HepG2 (cell line): ENCODE measurements around the gene GAPT. TPM values are rescaled to one million over a fixed set of nuclear protein-coding genes. Genes with fewer than 3 reads are reported as not detected.

Experiments used
- ATAC-seq: fragments of 200-7000 bp; cut with Tn5 transposase; 3 replicates; pipeline ENCODE4 v1.9.1; 2020; ENCODE audit warnings: mild to moderate bottlenecking, moderate library complexity
- BruUV-seq: library from RNA; stranded (reverse); fragments of 400-500 nt; replicated peaks from 2 replicates; lab custom pipeline; 2021; lab: Mats Ljungman, UMichigan
- CTCF ChIA-PET: fragments of 300-600 bp; formaldehyde crosslinking; extraction: SDS; loops from one replicate; lab custom pipeline; 2021; ENCODE audit warnings: low total read pairs, inconsistent platforms, low intra/inter-chr PET ratio; lab: Yijun Ruan, JAX
- POLR2A ChIA-PET: fragments of 350-600 bp; sonication (Branson Sonifier 250); formaldehyde crosslinking; loops from one replicate; lab custom pipeline; 2020; ENCODE audit warnings: antibody characterized with exemption, inconsistent platforms; lab: Yijun Ruan, JAX
- DNase-seq: peaks from one replicate; pipeline ENCODE4 v3.0.0-alpha.2; 2015; ENCODE audit warnings: low spot score
- FAIRE-seq: peaks from 3 replicates; lab custom pipeline; 2011; peaks lifted over from hg19 to GRCh38; lab: Jason Lieb, UNC
- H2AFZ ChIP-seq: one replicate; pipeline ENCODE4 v1.6.1; 2011; ENCODE audit warnings: low read length, inconsistent platforms
- H3K27ac ChIP-seq: fragments of 300-600 bp; 3 replicates; pipeline ENCODE4 v1.8.0; 2011; ENCODE audit warnings: mixed run types, mild to moderate bottlenecking, mixed read lengths, low read length, inconsistent platforms; ENCODE audit not compliant: insufficient read depth; ENCODE audit errors: extremely low read length
- H3K27me3 ChIP-seq, 2 experiments: fragments of 200-600 bp in 1 of 2; 2 replicates in 1 of 2; 3 replicates in 1 of 2; pipeline versions ENCODE4 v1.6.0 to v1.8.0; 2011; ENCODE audit warnings: low read length in 2 of 2, mild to moderate bottlenecking in 2 of 2, moderate library complexity in 2 of 2, inconsistent platforms in 1 of 2; ENCODE audit not compliant: insufficient read depth in 2 of 2, control insufficient read depth in 1 of 2
- H3K36me3 ChIP-seq, 2 experiments: fragments of 200-600 bp in 1 of 2; replicated peaks in 1 of 2; 2 replicates in 1 of 2; 3 replicates in 1 of 2; pipeline versions ENCODE4 v1.5.1 to v1.8.0; 2011; ENCODE audit warnings: low read length in 2 of 2, inconsistent platforms in 1 of 2; ENCODE audit not compliant: insufficient read depth in 2 of 2, control insufficient read depth in 1 of 2
- H3K4me1 ChIP-seq: 2 replicates; pipeline ENCODE4 v1.5.1; 2012; ENCODE audit warnings: low read length, inconsistent platforms; ENCODE audit not compliant: insufficient read depth
- H3K4me2 ChIP-seq: 2 replicates; pipeline ENCODE4 v1.6.0; 2011; ENCODE audit warnings: low read depth, low read length, inconsistent platforms
- H3K4me3 ChIP-seq, 3 experiments: fragments of 200-600 bp in 1 of 3; sonication (generic), shearing (Covaris generic) in 1 of 3; replicated peaks in 1 of 3; 2 replicates each; pipeline ENCODE4 v1.5.1; 2011 to 2016; ENCODE audit warnings: low read length in 3 of 3, inconsistent platforms in 2 of 3, low read depth in 2 of 3, mild to moderate bottlenecking in 2 of 3, control low read depth in 1 of 3, mixed read lengths in 1 of 3; ENCODE audit not compliant: insufficient read depth in 1 of 3
- H3K79me2 ChIP-seq: one replicate; pipeline ENCODE4 v1.6.1; 2011; ENCODE audit warnings: low read length, inconsistent platforms; ENCODE audit not compliant: insufficient read depth
- H3K9ac ChIP-seq: 2 replicates; pipeline ENCODE4 v1.6.0; 2011; ENCODE audit warnings: mild to moderate bottlenecking, low read depth, low read length, inconsistent platforms; ENCODE audit not compliant: insufficient read depth
- H3K9me3 ChIP-seq: 2 replicates; pipeline ENCODE4 v1.5.1; 2012; ENCODE audit warnings: mild to moderate bottlenecking, low read length
- H4K20me1 ChIP-seq: 2 replicates; pipeline ENCODE4 v1.6.0; 2011; ENCODE audit warnings: inconsistent platforms, mild to moderate bottlenecking, low read length, moderate library complexity; ENCODE audit not compliant: insufficient read depth
- CREB1 ChIP-seq, 2 experiments: fragments of 450-650 bp in 1 of 2; IDR thresholded peaks; 2 replicates each; pipeline ENCODE4 v1.6.1; 2016 to 2017; ENCODE audit warnings: control low read depth in 1 of 2, mild to moderate bottlenecking in 1 of 2, missing compliant biosample characterization in 1 of 2, missing genetic modification characterization in 1 of 2
- GTF2F1 ChIP-seq: fragments of 150-350 bp; IDR thresholded peaks from 2 replicates; pipeline ENCODE4 v1.6.1; 2014; ENCODE audit warnings: low read length
- HOXA3 ChIP-seq: sonication (generic); formaldehyde crosslinking; IDR thresholded peaks from 2 replicates; pipeline ENCODE4 v1.5.0; 2020; ENCODE audit warnings: missing genetic modification reagents
- IRX3 ChIP-seq: sonication (generic); formaldehyde crosslinking; IDR thresholded peaks from 2 replicates; pipeline ENCODE4 v1.8.1; 2023; ENCODE audit warnings: mild to moderate bottlenecking, low read depth, missing genetic modification reagents, borderline replicate concordance
- RFX1 ChIP-seq: fragments of 450-650 bp; IDR thresholded peaks from 2 replicates; pipeline ENCODE4 v1.6.1; 2017
- ZNF121 ChIP-seq: sonication (generic); formaldehyde crosslinking; IDR thresholded peaks from 2 replicates; pipeline ENCODE4 v1.5.0; 2020; ENCODE audit warnings: mild to moderate bottlenecking, missing genetic modification reagents
- ZNF562 ChIP-seq: sonication (generic); formaldehyde crosslinking; IDR thresholded peaks from 2 replicates; pipeline ENCODE4 v1.8.0; 2022; ENCODE audit warnings: missing genetic modification reagents, borderline replicate concordance
- ZNF724P ChIP-seq: sonication (generic); formaldehyde crosslinking; IDR thresholded peaks from 2 replicates; pipeline ENCODE4 v1.8.0; 2022; ENCODE audit warnings: missing genetic modification reagents, borderline replicate concordance
- WGBS: methylation state at CpG from one replicate; pipeline ENCODE4 v1.1.6; 2017; ENCODE audit warnings: low lambda C conversion rate; 5-methylcytosine and 5-hydroxymethylcytosine counted together
- in situ Hi-C: cut with HindIII; loops from 2 replicates; pipeline ENCODE4 v1.10.0; 2017; ENCODE audit warnings: low pct_unique_long_range_greater_than_20kb; ENCODE audit not compliant: extremely low pct_ligation_motif_present
- intact Hi-C: fragments of 100-400 bp; cut with micrococcal nuclease; formaldehyde crosslinking; loops from one replicate; pipeline ENCODE4 v1.10.0; 2022; ENCODE audit not compliant: unreplicated experiment
- polyA plus RNA-seq, 8 experiments: library from polyadenylated mRNA; depleted of rRNA in 3 of 8; stranded (reverse) in 7 of 8; unstranded in 1 of 8; fragments of >200 nt; fragmentation: Illumina TruSeq in 4 of 8; extraction: Trizol in 4 of 8; gene quantifications; 2 replicates each; pipeline versions ENCODE4 v1.2.1 to v1.2.3, GENCODE V29; 2011 to 2016; ENCODE audit warnings: low read depth in 4 of 8, missing spikeins in 1 of 8, mixed read lengths in 1 of 8; ENCODE audit not compliant: insufficient read depth in 1 of 8
- total RNA-seq, 5 experiments: library from RNA; depleted of rRNA; stranded (reverse); fragments of >200 nt; fragmentation: Illumina TruSeq; extraction: Trizol; gene quantifications; 2 replicates each; pipeline ENCODE4 v1.2.3, GENCODE V29; 2016; ENCODE audit warnings: low read depth in 1 of 5
- TF ChIP-seq, protein P1 (sequence below): sonication (generic); formaldehyde crosslinking; conservative IDR thresholded peaks from 2 replicates; pipeline ENCODE4 v1.5.0; 2020; ENCODE audit warnings: missing genetic modification reagents
- TF ChIP-seq, protein P2 (sequence below): sonication (generic); formaldehyde crosslinking; IDR thresholded peaks from 2 replicates; pipeline ENCODE4 v1.4.0; 2020; ENCODE audit warnings: mild to moderate bottlenecking, missing genetic modification reagents

GAPT gene
- total and polyA plus RNA-seq, 2 of the 13 experiments (the other 11 are each of a cell fraction or from before 2014, with no cell fraction given), result not detected

- no peak for TF ChIP-seq ZNF562
These were observed 44.0 kb upstream of the GAPT start (continued) for GRCh38 chr5:58447226-58447625.

DNA sequence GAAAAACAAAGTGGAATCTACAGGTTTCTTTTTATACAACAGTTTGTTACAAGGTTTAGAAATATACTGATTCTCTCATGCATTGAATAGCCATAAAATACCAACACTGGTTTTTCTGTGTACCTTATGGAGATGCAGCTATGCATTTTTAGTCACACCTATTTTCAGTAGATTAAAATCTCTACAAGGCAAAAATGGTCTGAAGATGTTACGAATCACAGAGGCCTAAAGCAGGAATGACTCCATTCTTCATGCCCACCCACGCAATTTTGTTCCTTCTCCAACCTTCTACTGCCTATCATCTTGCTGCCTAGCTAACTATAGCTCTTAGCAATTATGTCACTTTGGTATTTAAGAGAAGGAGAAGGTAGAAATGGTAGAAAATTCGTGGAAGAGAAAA, 41.2 kb upstream of the GAPT start:
- Histone ChIP-seq H3K27ac (no peak overlapping the region), H3K36me3 (peaks cover under 1 to 4% of the 10 kb centered on the region in 2 experiments; a peak in 1 of 5 replicates), H3K27me3 (no peaks in the 10 kb centered on the region), H3K4me2 (no peak overlapping the region), H3K4me3 (no peak overlapping the region), H3K79me2 (no peaks in the 10 kb centered on the region), H4K20me1 (no peaks in the 10 kb centered on the region), H3K9me3 (no peaks in the 10 kb centered on the region), H2AFZ (no peak overlapping the region), H3K4me1 (peaks cover 8% of the 10 kb centered on the region; the same call in 1 of the 2 replicates), H3K9ac (no peak overlapping the region)
- DNase-seq, result no peak
- POLR2A ChIA-PET, result no interaction called here
- no peak for TF ChIP-seq IRX3 (CRISPR knock-in tag)
- TF ChIP-seq, protein P1, sequence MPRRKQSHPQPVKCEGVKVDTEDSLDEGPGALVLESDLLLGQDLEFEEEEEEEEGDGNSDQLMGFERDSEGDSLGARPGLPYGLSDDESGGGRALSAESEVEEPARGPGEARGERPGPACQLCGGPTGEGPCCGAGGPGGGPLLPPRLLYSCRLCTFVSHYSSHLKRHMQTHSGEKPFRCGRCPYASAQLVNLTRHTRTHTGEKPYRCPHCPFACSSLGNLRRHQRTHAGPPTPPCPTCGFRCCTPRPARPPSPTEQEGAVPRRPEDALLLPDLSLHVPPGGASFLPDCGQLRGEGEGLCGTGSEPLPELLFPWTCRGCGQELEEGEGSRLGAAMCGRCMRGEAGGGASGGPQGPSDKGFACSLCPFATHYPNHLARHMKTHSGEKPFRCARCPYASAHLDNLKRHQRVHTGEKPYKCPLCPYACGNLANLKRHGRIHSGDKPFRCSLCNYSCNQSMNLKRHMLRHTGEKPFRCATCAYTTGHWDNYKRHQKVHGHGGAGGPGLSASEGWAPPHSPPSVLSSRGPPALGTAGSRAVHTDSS (CRISPR knock-in tag), result no peak
- no peak for TF ChIP-seq ZNF121 (CRISPR knock-in tag)
- TF ChIP-seq RFX1, result no peak
- TF ChIP-seq ZNF724P (CRISPR knock-in tag), result no peak
- TF ChIP-seq GTF2F1, result no peak
- TF ChIP-seq CREB1 (IDR thresholded peaks at IDR 0.05), result no peak
- TF ChIP-seq CREB1 (CRISPR knock-in tag; IDR thresholded peaks at IDR 0.05), result no peak
- TF ChIP-seq, protein P2, sequence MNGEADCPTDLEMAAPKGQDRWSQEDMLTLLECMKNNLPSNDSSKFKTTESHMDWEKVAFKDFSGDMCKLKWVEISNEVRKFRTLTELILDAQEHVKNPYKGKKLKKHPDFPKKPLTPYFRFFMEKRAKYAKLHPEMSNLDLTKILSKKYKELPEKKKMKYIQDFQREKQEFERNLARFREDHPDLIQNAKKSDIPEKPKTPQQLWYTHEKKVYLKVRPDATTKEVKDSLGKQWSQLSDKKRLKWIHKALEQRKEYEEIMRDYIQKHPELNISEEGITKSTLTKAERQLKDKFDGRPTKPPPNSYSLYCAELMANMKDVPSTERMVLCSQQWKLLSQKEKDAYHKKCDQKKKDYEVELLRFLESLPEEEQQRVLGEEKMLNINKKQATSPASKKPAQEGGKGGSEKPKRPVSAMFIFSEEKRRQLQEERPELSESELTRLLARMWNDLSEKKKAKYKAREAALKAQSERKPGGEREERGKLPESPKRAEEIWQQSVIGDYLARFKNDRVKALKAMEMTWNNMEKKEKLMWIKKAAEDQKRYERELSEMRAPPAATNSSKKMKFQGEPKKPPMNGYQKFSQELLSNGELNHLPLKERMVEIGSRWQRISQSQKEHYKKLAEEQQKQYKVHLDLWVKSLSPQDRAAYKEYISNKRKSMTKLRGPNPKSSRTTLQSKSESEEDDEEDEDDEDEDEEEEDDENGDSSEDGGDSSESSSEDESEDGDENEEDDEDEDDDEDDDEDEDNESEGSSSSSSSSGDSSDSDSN, result no peak
- no peak for TF ChIP-seq HOXA3 (CRISPR knock-in tag)
- in situ Hi-C loops (loop anchor here (25.0 kb wide), 1 partner anchor 938 kb away; no protein-coding TSS in a partner anchor), intact Hi-C loops (no loop called here)
- FAIRE-seq, result no peak
- no peak for ATAC-seq
- WGBS, result 30% methylated on average over 3 of the region's 3 CpGs
- BruUV-seq, result no TSS peak
- CTCF ChIA-PET, result no interaction called here
